ENCODE results near the gene GALNT17.
A peak's percentile ranks its signal among the peaks of the same experiment; 100 is the strongest.
"Not testable (repeated sequence)": the region's sequence is repeated elsewhere in the genome, so short reads cannot be mapped to it uniquely, and the experiment has no call there.

GALNT17 gene

DNA sequence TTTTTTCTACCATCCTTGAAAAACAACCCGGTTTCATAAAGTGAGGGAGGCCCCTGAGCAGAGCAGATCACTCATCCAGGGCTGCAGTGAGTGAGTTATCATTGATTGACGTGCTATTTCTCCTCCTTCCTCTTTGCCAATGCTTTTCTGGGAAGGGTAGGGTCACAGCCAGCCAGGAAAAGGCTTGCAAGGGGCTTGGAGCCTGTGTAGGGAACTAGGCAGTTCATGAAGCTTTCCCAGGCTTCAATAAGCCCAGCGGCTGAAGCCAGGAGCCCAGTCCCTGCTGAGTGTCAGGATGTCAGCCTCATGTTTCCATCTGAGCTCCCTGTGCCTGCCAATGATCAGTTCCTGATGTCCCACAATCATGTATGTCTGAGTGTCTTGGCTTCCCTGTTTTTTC, 584.7 kb downstream of the GALNT17 start:
- Histone ChIP-seq H3K27me3 (ENCODE audit: control insufficient read depth in 1 of 2, insufficient read depth in 2 of 2, low read length in 2 of 2) (no peaks in the 10 kb centered on the region), H3K27ac (ENCODE audit: low read depth, low read length) (no peak overlapping the region), H3K4me3 (ENCODE audit: low read depth in 1 of 2, low read length in 2 of 2) (no peak overlapping the region), H3K4me1 (ENCODE audit: insufficient read depth, low read length) (no peaks in the 10 kb centered on the region), H3K9ac (ENCODE audit: low read length) (no peak overlapping the region), H3K9me3 (ENCODE audit: low read length) (no peaks in the 10 kb centered on the region), H3K36me3 (ENCODE audit: insufficient read depth, low read length) (no peaks in the 10 kb centered on the region)

DNA sequence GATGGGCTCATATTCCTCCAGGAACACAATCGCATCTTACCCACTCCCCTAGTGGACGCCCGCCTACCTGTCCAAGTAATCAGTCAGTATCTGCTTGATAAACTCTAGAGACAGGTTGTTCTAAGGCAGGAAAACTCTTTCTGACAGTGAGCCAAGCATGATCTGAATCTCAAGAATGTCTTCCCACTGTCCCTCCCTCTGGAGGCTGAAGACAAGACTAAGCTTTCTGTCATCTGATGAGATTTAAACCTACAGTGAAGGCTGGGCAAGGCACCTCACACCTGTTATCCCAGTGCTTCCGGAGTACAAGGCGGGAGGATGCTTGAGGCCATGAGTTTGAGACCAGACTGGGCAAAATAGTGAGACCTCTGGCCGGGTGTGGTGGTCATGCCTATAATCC, 586.6 kb downstream of the GALNT17 start:
- no peaks in the 10 kb centered on the region for H3K27me3 ChIP-seq (ENCODE audit: control insufficient read depth in 1 of 2, insufficient read depth in 2 of 2, low read length in 2 of 2)
- no peak overlapping the region for H3K9ac ChIP-seq (ENCODE audit: low read length)
- H3K27ac ChIP-seq (ENCODE audit: low read depth, low read length), result no peak overlapping the region
- H3K36me3 ChIP-seq (ENCODE audit: insufficient read depth, low read length), result no peaks in the 10 kb centered on the region
- H3K9me3 ChIP-seq (ENCODE audit: low read length), result no peaks in the 10 kb centered on the region
- no peak overlapping the region for H3K4me3 ChIP-seq (ENCODE audit: low read depth in 1 of 2, low read length in 2 of 2)
- H3K4me1 ChIP-seq (ENCODE audit: insufficient read depth, low read length), result no peaks in the 10 kb centered on the region

DNA sequence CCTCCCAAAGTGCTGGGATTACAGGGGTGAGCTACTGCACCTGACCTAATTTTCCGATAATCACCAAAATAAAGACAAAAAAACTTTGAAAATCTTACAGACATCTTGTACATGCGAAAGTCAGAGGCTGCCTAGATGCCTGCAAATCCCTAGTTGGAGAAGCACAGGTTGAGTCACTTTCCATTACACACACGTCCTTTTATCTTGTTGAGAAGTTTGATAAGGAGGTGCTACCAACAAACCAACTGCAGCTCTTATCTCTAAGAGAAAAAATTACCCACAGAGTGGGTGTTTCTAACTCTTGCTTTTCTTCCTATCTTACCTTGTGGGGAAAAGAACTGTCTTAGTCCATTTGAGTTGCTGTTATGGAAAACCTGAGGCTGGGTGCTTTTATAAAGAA, 589.8 kb downstream of the GALNT17 start:
- Histone ChIP-seq H3K27me3 (ENCODE audit: control insufficient read depth in 1 of 2, insufficient read depth in 2 of 2, low read length in 2 of 2) (no peaks in the 10 kb centered on the region), H3K27ac (ENCODE audit: low read depth, low read length) (no peak overlapping the region), H3K9ac (ENCODE audit: low read length) (no peak overlapping the region), H3K4me3 (ENCODE audit: low read depth in 1 of 2, low read length in 2 of 2) (no peak overlapping the region), H3K4me1 (ENCODE audit: insufficient read depth, low read length) (no peaks in the 10 kb centered on the region), H3K9me3 (ENCODE audit: low read length) (no peaks in the 10 kb centered on the region), H3K36me3 (ENCODE audit: insufficient read depth, low read length) (no peaks in the 10 kb centered on the region)

DNA sequence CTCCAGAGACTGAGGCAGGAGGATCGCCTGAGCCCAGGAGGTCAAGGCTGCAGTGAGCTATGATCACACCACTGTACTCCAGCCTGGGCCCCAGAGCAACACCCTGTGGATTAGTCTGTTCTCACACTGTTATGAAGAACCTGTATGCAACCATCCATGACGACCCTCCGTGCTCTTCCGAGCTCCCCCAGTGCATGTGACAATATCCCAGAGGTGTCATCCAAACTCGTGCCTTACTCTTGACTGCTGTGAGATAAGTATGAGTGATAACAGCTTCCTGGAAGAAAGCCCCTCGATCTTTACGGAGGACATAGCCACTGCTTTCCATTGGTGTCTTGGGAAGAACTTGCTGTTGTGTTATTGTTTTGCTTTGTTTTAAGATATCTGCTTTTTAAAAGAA, 591.9 kb downstream of the GALNT17 start:
- Histone ChIP-seq H3K4me1 (ENCODE audit: insufficient read depth, low read length) (no peaks in the 10 kb centered on the region), H3K4me3 (ENCODE audit: low read depth in 1 of 2, low read length in 2 of 2) (no peak overlapping the region), H3K27me3 (ENCODE audit: control insufficient read depth in 1 of 2, insufficient read depth in 2 of 2, low read length in 2 of 2) (no peaks in the 10 kb centered on the region), H3K9ac (ENCODE audit: low read length) (no peak overlapping the region), H3K27ac (ENCODE audit: low read depth, low read length) (no peak overlapping the region), H3K36me3 (ENCODE audit: insufficient read depth, low read length) (no peaks in the 10 kb centered on the region), H3K9me3 (ENCODE audit: low read length) (no peaks in the 10 kb centered on the region)

DNA sequence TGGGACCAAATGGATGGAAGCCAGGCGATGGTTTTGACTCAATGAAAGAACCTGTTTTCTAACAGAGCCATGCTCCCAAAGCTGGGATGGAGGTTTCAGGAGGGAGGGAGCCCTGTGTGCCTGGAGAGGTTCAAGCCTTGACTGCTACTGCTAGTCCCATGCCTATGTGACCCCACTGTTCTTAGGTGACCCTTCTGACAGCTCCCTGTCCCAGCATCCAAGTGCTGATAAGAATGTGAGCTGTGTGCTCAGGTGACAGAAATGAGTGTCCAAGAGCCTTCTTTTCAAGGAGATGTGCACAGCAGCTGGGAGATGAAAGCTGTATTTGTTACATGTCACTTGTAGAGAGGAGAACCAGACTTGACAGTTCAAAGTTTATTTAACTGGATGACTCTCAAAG, 595.4 kb downstream of the GALNT17 start:
- no peaks in the 10 kb centered on the region for H3K27me3 ChIP-seq (ENCODE audit: control insufficient read depth in 1 of 2, insufficient read depth in 2 of 2, low read length in 2 of 2)
- no peaks in the 10 kb centered on the region for H3K36me3 ChIP-seq (ENCODE audit: insufficient read depth, low read length)
- H3K4me1 ChIP-seq (ENCODE audit: insufficient read depth, low read length), result no peaks in the 10 kb centered on the region
- H3K9me3 ChIP-seq (ENCODE audit: low read length), result no peaks in the 10 kb centered on the region
- H3K27ac ChIP-seq (ENCODE audit: low read depth, low read length), result no peak overlapping the region
- H3K4me3 ChIP-seq (ENCODE audit: low read depth in 1 of 2, low read length in 2 of 2), result no peak overlapping the region
- no peak overlapping the region for H3K9ac ChIP-seq (ENCODE audit: low read length)

DNA sequence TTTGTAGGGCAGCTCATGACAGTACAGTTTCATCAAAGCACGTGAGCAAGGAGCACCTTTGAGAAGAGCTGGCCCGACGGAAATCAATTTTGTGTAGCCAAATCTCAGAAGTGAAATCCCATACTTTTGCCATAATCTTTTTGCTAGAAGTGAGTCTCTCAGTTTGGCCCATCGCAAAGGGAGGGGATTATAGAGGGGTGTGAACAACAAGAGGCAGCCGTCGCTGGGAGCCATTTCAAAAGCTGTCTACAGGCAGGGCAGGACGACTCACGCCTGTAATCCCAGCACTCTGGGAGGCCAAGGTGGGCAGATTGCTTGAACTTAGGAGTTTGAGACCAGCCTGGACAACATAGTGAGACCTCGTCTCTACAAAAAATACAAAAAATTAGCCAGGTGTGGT, 599.8 kb downstream of the GALNT17 start:
- Histone ChIP-seq H3K27ac (ENCODE audit: low read depth, low read length) (no peak overlapping the region), H3K9me3 (ENCODE audit: low read length) (no peaks in the 10 kb centered on the region), H3K36me3 (ENCODE audit: insufficient read depth, low read length) (no peaks in the 10 kb centered on the region), H3K27me3 (ENCODE audit: control insufficient read depth in 1 of 2, insufficient read depth in 2 of 2, low read length in 2 of 2) (no peaks in the 10 kb centered on the region), H3K9ac (ENCODE audit: low read length) (no peak overlapping the region), H3K4me3 (ENCODE audit: low read depth in 1 of 2, low read length in 2 of 2) (no peak overlapping the region), H3K4me1 (ENCODE audit: insufficient read depth, low read length) (no peaks in the 10 kb centered on the region)

DNA sequence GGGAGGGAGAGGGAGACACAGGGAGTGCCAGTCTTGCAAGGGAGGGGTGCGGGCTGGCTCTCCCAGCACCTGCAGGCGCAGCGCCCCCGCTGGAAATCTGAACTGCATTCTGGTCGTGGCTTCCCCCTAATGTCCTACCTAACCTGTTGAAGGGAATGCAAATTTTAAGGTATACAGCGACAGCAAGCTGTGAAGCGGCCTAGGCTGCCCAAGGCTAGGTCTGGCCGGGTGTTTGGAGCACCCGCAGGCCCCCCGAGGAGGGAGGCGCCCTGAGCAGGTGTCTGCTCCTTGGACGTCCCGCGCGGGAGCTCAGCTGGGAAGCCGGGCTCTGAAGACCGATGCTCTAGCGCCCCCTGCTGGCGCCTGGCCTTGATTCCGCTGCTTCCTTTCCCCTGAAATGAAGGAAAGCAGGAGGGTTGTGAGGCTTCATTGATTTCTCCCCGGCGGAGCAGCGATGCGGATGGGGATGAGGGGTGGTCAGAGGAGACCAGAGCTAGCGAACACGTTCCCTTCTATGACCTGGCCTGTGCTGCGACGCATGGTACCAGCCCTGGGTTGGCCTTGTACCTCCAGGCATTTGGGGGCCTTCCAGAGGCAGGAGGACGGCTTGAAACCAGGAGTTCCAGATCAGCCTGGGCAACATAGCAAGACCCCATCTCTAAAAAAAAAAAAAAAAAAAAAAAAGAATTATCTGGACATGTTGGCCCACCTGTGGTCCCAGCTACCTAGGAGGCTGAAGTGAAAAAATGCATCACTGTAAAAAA, 601.3 kb downstream of the GALNT17 start:
- Histone ChIP-seq H3K27me3 (ENCODE audit: control insufficient read depth in 1 of 2, insufficient read depth in 2 of 2, low read length in 2 of 2) (no peaks in the 10 kb centered on the region), H3K36me3 (ENCODE audit: insufficient read depth, low read length) (no peaks in the 10 kb centered on the region), H3K4me1 (ENCODE audit: insufficient read depth, low read length) (no peaks in the 10 kb centered on the region), H3K9ac (ENCODE audit: low read length) (no peak overlapping the region), H3K27ac (ENCODE audit: low read depth, low read length) (no peak overlapping the region), H3K4me3 (ENCODE audit: low read depth in 1 of 2, low read length in 2 of 2) (peak overlapping the region in 1 of 2 donors; percentile 27), H3K9me3 (ENCODE audit: low read length) (no peaks in the 10 kb centered on the region)

DNA sequence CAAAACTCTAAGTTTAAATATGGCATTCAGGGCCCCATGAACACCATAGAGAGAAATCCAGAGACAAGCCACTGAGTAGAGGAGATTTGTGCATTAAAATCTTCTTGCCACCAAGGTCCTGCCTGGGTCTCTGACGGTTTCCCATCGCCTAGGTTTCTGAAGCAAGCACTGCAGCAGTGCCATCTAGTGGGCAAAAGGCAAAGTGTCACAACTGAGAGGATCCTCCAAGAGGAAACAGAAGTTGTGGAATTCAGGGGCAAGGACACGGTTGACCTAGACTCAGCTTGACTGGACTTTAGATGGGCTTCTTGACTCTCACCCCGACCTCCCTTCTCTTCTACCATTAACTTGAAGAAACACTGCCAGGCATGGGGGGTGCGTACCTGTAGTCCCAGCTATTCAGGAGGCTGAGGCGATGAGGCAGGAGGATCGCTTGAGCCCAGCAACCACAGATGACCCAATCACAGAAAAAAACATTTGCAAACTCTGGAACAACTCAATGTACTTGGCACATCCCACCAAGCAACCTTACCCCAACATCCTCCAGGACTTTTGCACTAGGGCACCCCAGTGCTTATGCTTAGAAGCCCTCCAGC, 604.1 kb downstream of the GALNT17 start:
- Histone ChIP-seq H3K9ac (ENCODE audit: low read length) (no peak overlapping the region), H3K4me1 (ENCODE audit: insufficient read depth, low read length) (no peaks in the 10 kb centered on the region), H3K27ac (ENCODE audit: low read depth, low read length) (no peak overlapping the region), H3K36me3 (ENCODE audit: insufficient read depth, low read length) (no peaks in the 10 kb centered on the region), H3K27me3 (ENCODE audit: control insufficient read depth in 1 of 2, insufficient read depth in 2 of 2, low read length in 2 of 2) (no peaks in the 10 kb centered on the region), H3K4me3 (ENCODE audit: low read depth in 1 of 2, low read length in 2 of 2) (no peak overlapping the region), H3K9me3 (ENCODE audit: low read length) (no peaks in the 10 kb centered on the region)

DNA sequence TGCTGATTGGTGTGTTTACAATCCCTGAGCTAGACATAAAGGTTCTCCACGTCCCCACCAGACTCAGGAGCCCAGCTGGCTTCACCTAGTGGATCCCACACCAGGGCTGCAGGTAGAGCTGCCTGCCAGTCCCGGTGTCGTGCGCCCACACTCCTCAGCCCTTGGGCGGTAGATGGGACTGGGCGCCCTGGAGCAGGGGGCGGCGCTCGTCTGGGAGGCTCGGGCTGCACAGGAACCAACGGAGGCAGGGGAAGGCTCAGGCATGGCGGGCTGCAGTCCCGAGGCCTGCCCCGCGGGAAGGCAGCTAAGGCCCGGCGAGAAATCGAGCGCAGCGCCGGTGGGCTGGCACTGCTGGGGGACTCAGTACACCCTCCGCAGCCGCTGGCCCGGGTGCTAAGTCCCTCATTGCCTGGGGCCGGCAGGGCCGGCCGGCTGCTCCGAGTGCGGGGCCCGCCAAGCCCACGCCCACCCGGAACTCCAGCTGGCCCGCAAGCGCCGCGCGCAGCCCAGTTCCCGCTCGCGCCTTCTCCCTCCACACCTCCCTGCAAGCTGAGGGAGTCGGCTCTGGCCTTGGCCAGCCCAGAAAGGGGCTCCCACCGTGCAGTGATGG, 606.1 kb downstream of the GALNT17 start:
- not testable (repeated sequence) for H3K4me1 ChIP-seq (ENCODE audit: insufficient read depth, low read length); H3K9me3 ChIP-seq (ENCODE audit: low read length); H3K36me3 ChIP-seq (ENCODE audit: insufficient read depth, low read length); H3K9ac ChIP-seq (ENCODE audit: low read length); H3K27me3 ChIP-seq (ENCODE audit: control insufficient read depth in 1 of 2, insufficient read depth in 2 of 2, low read length in 2 of 2); H3K4me3 ChIP-seq (ENCODE audit: low read depth in 1 of 2, low read length in 2 of 2); H3K27ac ChIP-seq (ENCODE audit: low read depth, low read length)

DNA sequence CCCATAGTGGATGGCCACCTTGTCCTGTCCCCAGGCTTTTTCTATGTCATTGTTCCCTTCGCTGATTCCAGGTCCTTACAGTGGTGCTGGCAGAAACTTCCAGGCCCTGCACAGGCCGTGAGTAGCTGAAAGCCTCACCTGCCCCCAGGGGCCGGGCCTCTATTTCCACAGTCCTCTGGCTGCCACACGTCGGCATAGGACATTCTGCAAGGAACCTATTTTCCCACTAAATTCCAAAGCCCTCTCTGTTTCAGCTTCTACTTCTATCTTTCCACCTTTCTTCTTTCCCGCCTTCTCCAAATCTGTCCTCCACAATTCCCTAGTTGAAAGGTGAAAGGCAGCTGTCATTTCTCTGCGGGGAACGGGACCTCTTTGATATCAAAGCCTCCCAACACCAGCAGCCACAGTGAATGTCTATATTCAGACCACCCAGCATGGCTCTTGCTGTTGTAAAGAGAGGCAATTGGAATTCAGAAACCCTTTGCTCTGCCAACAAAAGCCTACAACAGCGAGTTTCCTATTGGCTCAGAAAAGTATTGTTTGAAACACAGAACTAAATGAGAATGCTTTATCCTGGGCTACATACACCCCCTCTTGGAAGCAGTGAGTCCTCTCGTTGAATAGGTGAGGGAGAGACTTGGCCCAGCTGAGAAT, 607.7 kb downstream of the GALNT17 start:
- no peaks in the 10 kb centered on the region for H3K27me3 ChIP-seq (ENCODE audit: control insufficient read depth in 1 of 2, insufficient read depth in 2 of 2, low read length in 2 of 2)
- no peaks in the 10 kb centered on the region for H3K9me3 ChIP-seq (ENCODE audit: low read length)
- no peaks in the 10 kb centered on the region for H3K4me1 ChIP-seq (ENCODE audit: insufficient read depth, low read length)
- no peak overlapping the region for H3K9ac ChIP-seq (ENCODE audit: low read length)
- H3K4me3 ChIP-seq (ENCODE audit: low read depth in 1 of 2, low read length in 2 of 2), result no peak overlapping the region
- no peak overlapping the region for H3K27ac ChIP-seq (ENCODE audit: low read depth, low read length)
- H3K36me3 ChIP-seq (ENCODE audit: insufficient read depth, low read length), result no peaks in the 10 kb centered on the region

DNA sequence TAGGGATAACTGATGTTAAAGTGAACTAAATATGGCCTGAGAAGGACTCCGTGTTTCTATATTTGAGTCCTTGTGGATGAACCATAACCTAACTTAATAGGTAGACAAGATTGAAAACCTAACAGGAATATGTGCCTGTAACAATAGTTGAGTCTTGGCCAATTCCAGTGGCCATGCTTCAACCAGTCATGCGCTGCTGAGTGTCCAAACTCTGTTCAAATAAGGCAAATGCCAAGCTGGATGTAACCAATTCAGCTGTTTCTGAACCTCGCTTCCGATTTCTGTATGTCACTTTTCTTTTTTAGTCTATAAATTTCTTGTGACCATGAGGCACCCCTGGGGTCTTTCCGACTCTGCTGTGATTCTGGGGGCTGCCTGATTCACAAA, 608.2 kb downstream of the GALNT17 start:
- Histone ChIP-seq H3K27ac (ENCODE audit: low read depth, low read length) (no peak overlapping the region), H3K9ac (ENCODE audit: low read length) (no peak overlapping the region), H3K36me3 (ENCODE audit: insufficient read depth, low read length) (no peaks in the 10 kb centered on the region), H3K27me3 (ENCODE audit: control insufficient read depth in 1 of 2, insufficient read depth in 2 of 2, low read length in 2 of 2) (no peaks in the 10 kb centered on the region), H3K4me3 (ENCODE audit: low read depth in 1 of 2, low read length in 2 of 2) (no peak overlapping the region), H3K4me1 (ENCODE audit: insufficient read depth, low read length) (no peaks in the 10 kb centered on the region), H3K9me3 (ENCODE audit: low read length) (no peaks in the 10 kb centered on the region)

Measured in muscle layer of colon (tissue), 2 donors.